Sigmoid colon (tissue), 7 donors: ENCODE measurements around the gene FAM50A. TPM values are rescaled to one million over a fixed set of nuclear protein-coding genes. Genes with fewer than 3 reads are reported as not detected.

Experiments
- DNase-seq: peaks from one replicate; pipeline ENCODE4 v3.0.0-alpha.2; 2019
- H3K27ac ChIP-seq, 4 donors: fragments of 200-600 bp; sonication (generic); one replicate each; pipeline ENCODE4 v1.5.1; 2016 to 2019; ENCODE audit warnings: mild to moderate bottlenecking in 1 of 4
- H3K27me3 ChIP-seq, 3 donors: fragments of 200-600 bp; sonication (generic); one replicate each; pipeline ENCODE4 v1.5.1; 2019; ENCODE audit warnings: mild to moderate bottlenecking in 1 of 3
- H3K36me3 ChIP-seq, 4 donors: fragments of 200-600 bp; sonication (generic); one replicate each; pipeline ENCODE4 v1.5.1; 2016 to 2019
- H3K4me1 ChIP-seq, 4 donors: fragments of 200-600 bp; sonication (generic); one replicate each; pipeline ENCODE4 v1.5.1; 2017 to 2019
- H3K4me3 ChIP-seq, 4 donors: fragments of 200-600 bp; sonication (generic); one replicate each; pipeline ENCODE4 v1.5.1; 2017 to 2019; ENCODE audit warnings: mild to moderate bottlenecking in 2 of 4, moderate library complexity in 1 of 4
- H3K9me3 ChIP-seq, 4 donors: fragments of 200-600 bp in 3 of 4; sonication (generic) in 3 of 4; one replicate each; pipeline versions ENCODE4 v1.5.1 to v1.6.1; 2013 to 2019
- CTCF ChIP-seq, 4 experiments: fragments of 450-650 bp in 3 of 4; fragments of 200-600 bp in 1 of 4; IDR thresholded peaks; one replicate each; pipeline ENCODE4 v1.5.1; 2016 to 2019; ENCODE audit warnings: antibody characterized with exemption in 4 of 4, mild to moderate bottlenecking in 3 of 4, moderate library complexity in 2 of 4
- EP300 ChIP-seq, 4 donors: sonication (generic); formaldehyde crosslinking; IDR thresholded peaks; one replicate each; pipeline ENCODE4 v1.6.1; 2017; ENCODE audit warnings: antibody characterized with exemption in 4 of 4
- POLR2A ChIP-seq, 2 donors: fragments of 450-650 bp; IDR thresholded peaks; one replicate each; pipeline ENCODE4 v1.6.1; 2016; ENCODE audit warnings: antibody characterized with exemption in 2 of 2, mild to moderate bottlenecking in 2 of 2, moderate library complexity in 2 of 2
- POLR2AphosphoS5 ChIP-seq, 4 donors: sonication (generic); formaldehyde crosslinking; IDR thresholded peaks; one replicate each; pipeline ENCODE4 v1.6.1; 2017; ENCODE audit warnings: antibody characterized with exemption in 4 of 4
- WGBS, 2 donors: extraction: QIAGEN DNeasy Blood & Tissue Kit; methylation state at CpG; one replicate each; pipeline ENCODE4 v1.1.7; 2013; 5-methylcytosine and 5-hydroxymethylcytosine counted together
- intact Hi-C: fragments of 100-400 bp; cut with DNase I; formaldehyde crosslinking; loops from one replicate; pipeline ENCODE4 v1.15.1; 2023
- polyA plus RNA-seq, 3 donors: library from polyadenylated mRNA; stranded (reverse); fragments of 200-250 nt; gene quantifications; one replicate each; pipeline ENCODE4 v1.2.3, GENCODE V29; 2013
- total RNA-seq, 4 donors: library from RNA; depleted of rRNA; stranded (reverse); fragments of >200 nt; gene quantifications; one replicate each; pipeline ENCODE4 v1.1.0, GENCODE V29; 2016
- donor health status: healthy with polysubstance abuse.
- donor health status: Bipolar disorder and iron deficiency.
- donor health status: healthy.

FAM50A gene
- total and polyA plus RNA-seq, 7 donors = 40.5 to 85.1 (median 61.9) TPM

- Histone ChIP-seq H3K27ac (no peak overlapping the region), H3K4me3 (no peak overlapping the region), H3K27me3 (no peaks in the 10 kb centered on the region), H3K36me3 (peaks cover 4 to 15% (median 7%) of the 10 kb centered on the region in 4 donors), H3K4me1 (peaks cover 0 to 8% (median 7%) of the 10 kb centered on the region in 4 donors), H3K9me3 (no peaks in the 10 kb centered on the region)
- peak; percentile 61 for DNase-seq
- intact Hi-C loops = no loop called here
- WGBS, 2 donors = 95 to 96% methylated on average over 16 of the region's 16 CpGs
- TF ChIP-seq CTCF (IDR thresholded peaks at IDR 0.05) (no peak), POLR2AphosphoS5 (IDR thresholded peaks at IDR 0.05) (no peak), POLR2A (IDR thresholded peaks at IDR 0.05) (no peak), EP300 (IDR thresholded peaks at IDR 0.05) (no peak)
These were observed 39.2 kb upstream of the FAM50A start for GRCh38 chrX:154404625-154405192.

- Histone ChIP-seq H3K4me3 (peak overlapping the region; percentile 10 to 32 (median 25)), H3K9me3 (no peaks in the 10 kb centered on the region), H3K27ac (peak overlapping the region; percentile 58 to 71 (median 62)), H3K36me3 (no peaks in the 10 kb centered on the region), H3K4me1 (peaks cover 0 to 8% (median 7%) of the 10 kb centered on the region in 4 donors), H3K27me3 (no peaks in the 10 kb centered on the region)
- TF ChIP-seq POLR2A (IDR thresholded peaks at IDR 0.05) (no peak), CTCF (IDR thresholded peaks at IDR 0.05) (no peak), EP300 (IDR thresholded peaks at IDR 0.05) (no peak), POLR2AphosphoS5 (IDR thresholded peaks at IDR 0.05) (no peak)
- no peak for DNase-seq
- WGBS, 2 donors = 26 to 33% methylated on average over 10 of the region's 10 CpGs
- intact Hi-C loops = no loop called here
These were observed 35.2 kb upstream of the FAM50A start for GRCh38 chrX:154408659-154409221.

- WGBS, 2 donors = 14 to 31% methylated on average over 24 to 26 of the region's 26 CpGs
- TF ChIP-seq EP300 (IDR thresholded peaks at IDR 0.05) = no peak
- TF ChIP-seq POLR2AphosphoS5 (IDR thresholded peaks at IDR 0.05) = peak in 2 of 4 donors; percentile 19 to 23
- intact Hi-C loops = no loop called here
- Histone ChIP-seq H3K27me3 (no peaks in the 10 kb centered on the region), H3K4me1 (peaks cover 0 to 8% (median 7%) of the 10 kb centered on the region in 4 donors), H3K36me3 (no peaks in the 10 kb centered on the region), H3K27ac (peak within 1 kb of the TSS; percentile 58 to 71 (median 62)), H3K9me3 (no peaks in the 10 kb centered on the region), H3K4me3 (peak within 1 kb of the TSS; percentile 10 to 32 (median 25))
- DNase-seq = peak; percentile 86
These were observed 34.6 kb upstream of the FAM50A start, which contains the start of gene DNASE1L1 for GRCh38 chrX:154409222-154409871. DNASE1L1 (minus strand) TSS chrX:154409254; CDS start chrX:154405568, 3,686 bp downstream.

GRCh38 chrX:154411981-154412340 is 32.0 kb upstream of the FAM50A start:
- peak overlapping the region; percentile 62 to 86 (median 82) for H3K4me3 ChIP-seq
- H3K27me3 ChIP-seq = no peaks in the 10 kb centered on the region
- H3K9me3 ChIP-seq = no peaks in the 10 kb centered on the region
- peak overlapping the region; percentile 93 to 94 (median 93) for H3K27ac ChIP-seq
- peak; percentile 33 to 80 (median 62) for TF ChIP-seq POLR2AphosphoS5 (IDR thresholded peaks at IDR 0.05)
- TF ChIP-seq POLR2A (IDR thresholded peaks at IDR 0.05) = no peak
- no peak for TF ChIP-seq CTCF (IDR thresholded peaks at IDR 0.05)
- DNase-seq = peak; percentile 90
- H3K36me3 ChIP-seq = no peaks in the 10 kb centered on the region
- intact Hi-C loops = loop anchor here (5.0 kb wide), 1 partner anchor 65 kb away; the partner anchor contains the start of gene LAGE3
- 0 to 1% methylated on average over 29 of the region's 29 CpGs for WGBS, 2 donors
- peaks cover 0 to 8% (median 7%) of the 10 kb centered on the region in 4 donors for H3K4me1 ChIP-seq

- H3K9me3 ChIP-seq = no peaks in the 10 kb centered on the region
- TF ChIP-seq POLR2A (IDR thresholded peaks at IDR 0.05) (no peak), POLR2AphosphoS5 (IDR thresholded peaks at IDR 0.05) (no peak), CTCF (IDR thresholded peaks at IDR 0.05) (no peak), EP300 (IDR thresholded peaks at IDR 0.05) (no peak)
- no peaks in the 10 kb centered on the region for H3K27me3 ChIP-seq
- H3K4me1 ChIP-seq = peaks cover 0 to 8% (median 7%) of the 10 kb centered on the region in 4 donors
- peak overlapping the region; percentile 93 to 94 (median 93) for H3K27ac ChIP-seq
- WGBS, 2 donors = 5 to 9% methylated on average over 4 of the region's 4 CpGs
- no peak for DNase-seq
- peak overlapping the region; percentile 62 to 86 (median 82) for H3K4me3 ChIP-seq
- intact Hi-C loops = loop anchor here (5.0 kb wide), 1 partner anchor 65 kb away; the partner anchor contains the start of gene LAGE3
- H3K36me3 ChIP-seq = no peaks in the 10 kb centered on the region
These were observed 31.5 kb upstream of the FAM50A start for GRCh38 chrX:154412468-154412867.
